HT-29 (cell line): ENCODE results near the gene GBX2. TPM values are rescaled to one million over a fixed set of nuclear protein-coding genes. Genes with fewer than 3 reads are reported as not detected.
"Not testable (repeated sequence)": the region's sequence is repeated elsewhere in the genome, so short reads cannot be mapped to it uniquely, and the experiment has no call there.

Experiments
- DNase-seq: peaks from one replicate; pipeline ENCODE4 v3.0.0-alpha.2; 2015; ENCODE audit warnings: low spot score
- total RNA-seq: library from RNA; depleted of rRNA; stranded (reverse); fragments of >200 nt; shearing (Covaris generic); gene quantifications from 2 replicates; pipeline ENCODE4 v1.2.3, GENCODE V29; 2014

Gene GBX2
- total RNA-seq, 1 experiment from 2014 or later, result not detected

GRCh38 chr2:236156095-236156859 is 11.9 kb downstream of the GBX2 start:
- DNase-seq, result no peak

- no peak for DNase-seq
Observed at GRCh38 chr2:236155406-236155805, 12.8 kb downstream of the GBX2 start.

GRCh38 chr2:236146436-236146835 is 21.8 kb downstream of the GBX2 start:
- DNase-seq, result no peak

DNA sequence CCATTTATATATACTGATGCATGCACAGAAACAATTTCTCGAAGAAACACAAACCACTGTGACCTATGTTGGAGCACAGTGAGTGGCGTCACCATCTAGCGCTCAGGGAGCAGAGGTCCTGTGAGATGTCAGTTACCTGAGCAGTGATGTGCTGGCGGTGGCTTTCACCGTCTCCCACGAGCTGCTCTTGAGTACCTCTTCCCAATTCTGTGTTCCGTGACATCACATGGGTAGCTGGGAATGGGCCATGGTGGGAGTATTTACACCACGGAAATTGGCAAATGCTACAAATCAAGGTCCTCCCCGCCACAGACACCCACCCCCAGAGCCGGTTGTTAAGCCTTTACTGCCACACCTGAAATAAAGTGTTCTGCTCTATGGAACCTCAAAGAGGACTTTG is 24.4 kb downstream of the GBX2 start:
- no peak for DNase-seq

GRCh38 chr2:236141616-236142015 is 26.6 kb downstream of the GBX2 start:
- DNase-seq, result not testable (repeated sequence)

GRCh38 chr2:236137066-236137465 is 31.1 kb downstream of the GBX2 start:
- no peak for DNase-seq

- DNase-seq, result no peak
Observed at GRCh38 chr2:236136538-236136937, 31.6 kb downstream of the GBX2 start.

- DNase-seq, result no peak
Observed at GRCh38 chr2:236133410-236134012, 34.7 kb downstream of the GBX2 start.

DNA sequence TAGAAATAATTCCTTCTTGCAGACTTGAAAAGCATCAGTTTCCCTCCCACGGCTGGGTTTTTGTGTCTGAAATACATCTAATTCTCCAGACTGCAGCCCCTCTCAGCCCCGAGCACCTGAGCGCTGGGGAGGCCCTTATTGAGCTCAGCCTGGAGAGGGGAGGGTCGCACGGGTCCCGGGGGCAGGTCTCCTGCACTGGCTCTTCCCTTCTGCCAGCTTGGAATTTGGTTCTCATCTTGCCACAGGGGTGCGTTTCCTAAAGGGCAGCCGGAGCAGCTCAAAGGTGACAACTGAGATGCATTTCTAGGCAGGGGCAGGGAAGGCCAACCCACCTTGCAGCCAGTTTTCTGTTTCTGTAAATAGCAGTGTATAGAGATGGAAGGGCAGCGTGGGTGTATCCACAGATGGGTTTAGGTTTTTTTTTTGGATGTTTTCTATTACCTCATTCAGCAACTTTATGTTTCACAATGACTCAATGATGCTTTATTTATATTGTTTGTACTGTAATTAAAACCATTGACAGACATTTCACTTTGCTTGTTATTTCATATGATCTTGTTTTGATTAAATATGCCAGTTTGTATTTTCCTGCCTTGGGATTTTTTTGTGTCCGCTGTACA is 37.0 kb downstream of the GBX2 start:
- DNase-seq, result no peak

DNA sequence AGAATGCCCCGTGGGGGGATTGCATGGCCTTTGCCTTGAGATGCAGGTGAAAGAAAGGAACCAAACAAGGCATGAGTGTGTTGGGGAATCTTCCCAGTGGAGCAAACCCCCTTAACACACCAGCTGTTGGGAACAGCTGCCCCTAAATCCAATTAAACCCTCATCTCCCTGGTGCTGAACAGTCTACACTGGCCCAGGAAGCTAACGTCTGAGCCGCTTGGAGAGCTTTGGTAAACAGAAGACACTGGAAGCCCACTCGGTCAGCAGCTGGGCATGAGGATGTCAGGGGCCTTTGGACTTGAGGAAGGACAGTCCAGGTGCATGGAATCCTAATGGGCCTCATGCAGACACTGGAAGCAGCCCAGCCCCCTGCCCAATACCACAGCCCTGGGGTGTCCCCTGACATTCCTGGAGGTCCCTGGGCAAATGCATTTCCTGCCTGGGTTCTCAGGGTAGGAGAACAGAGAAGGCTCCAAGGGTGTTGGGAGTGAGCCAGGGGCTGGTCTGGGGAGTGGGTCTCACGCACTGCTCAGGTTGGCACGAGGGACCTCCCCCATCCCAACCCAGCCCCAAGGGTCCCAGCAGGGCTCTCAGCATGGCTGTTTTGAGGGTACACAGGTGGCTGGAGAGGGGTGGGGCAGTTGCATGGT is 37.7 kb downstream of the GBX2 start:
- DNase-seq, result no peak

DNA sequence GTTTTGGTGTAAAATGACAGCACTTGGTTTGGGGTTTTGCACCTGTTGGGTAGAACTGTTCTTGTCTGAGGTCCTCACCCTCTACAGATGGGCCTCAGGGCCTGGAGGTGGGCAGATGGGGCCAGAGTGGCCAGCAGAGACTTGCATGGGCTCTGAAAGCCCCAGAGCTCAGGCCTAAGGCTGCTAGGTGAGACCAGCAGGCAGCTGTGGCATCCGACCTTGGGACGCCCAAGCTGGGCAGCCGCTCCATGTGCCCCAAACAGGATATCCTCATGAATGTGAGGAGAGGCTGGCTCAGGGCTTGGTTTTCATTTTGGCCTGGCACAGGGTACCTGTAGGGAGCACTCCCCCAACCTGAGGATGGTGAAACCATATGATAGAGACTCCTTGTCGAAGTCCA is 38.3 kb downstream of the GBX2 start:
- no peak for DNase-seq

DNA sequence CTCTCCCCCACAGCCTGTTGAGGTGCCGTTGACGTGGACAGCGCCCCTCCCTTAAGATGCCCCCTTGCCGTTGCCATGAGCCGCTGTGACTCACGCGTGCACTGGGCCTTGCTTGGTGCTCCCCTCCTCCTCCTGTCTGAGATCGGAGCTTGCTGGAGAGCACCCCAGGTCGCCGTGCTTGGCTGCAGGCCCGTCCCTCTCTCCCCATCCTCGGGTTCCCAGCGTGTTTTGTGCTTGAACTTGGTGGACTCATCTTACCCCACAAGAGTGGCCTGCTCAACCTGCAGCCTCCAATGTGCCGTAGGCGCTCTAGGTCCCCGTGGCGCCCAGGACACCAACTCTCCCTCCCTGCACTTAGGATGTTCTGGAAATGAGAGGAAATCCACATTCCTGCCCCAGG is 39.9 kb downstream of the GBX2 start:
- DNase-seq, result no peak

- no peak for DNase-seq
Observed at GRCh38 chr2:236127010-236127409, 41.2 kb downstream of the GBX2 start.

DNA sequence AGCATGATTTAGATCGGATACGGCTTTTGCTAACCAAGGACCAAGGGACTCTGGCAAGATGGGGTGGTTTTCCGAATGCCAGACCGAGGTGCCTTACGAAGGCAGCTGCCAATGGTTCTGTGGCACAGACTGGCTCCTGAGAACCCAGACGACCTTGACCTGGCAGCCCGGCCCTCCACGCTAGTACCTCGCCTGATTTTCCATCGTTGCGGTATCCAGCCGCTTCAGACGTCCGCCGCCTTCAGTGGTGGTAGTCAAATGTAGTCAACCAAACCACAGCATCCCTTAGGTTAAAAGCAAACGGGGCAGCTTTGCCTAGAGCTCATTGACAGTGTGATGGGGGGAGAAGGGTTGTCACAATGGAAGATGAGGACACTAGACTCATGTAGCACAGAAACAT is 42.6 kb downstream of the GBX2 start:
- DNase-seq, result no peak

GRCh38 chr2:236124182-236124893 is 43.8 kb downstream of the GBX2 start:
- no peak for DNase-seq

DNA sequence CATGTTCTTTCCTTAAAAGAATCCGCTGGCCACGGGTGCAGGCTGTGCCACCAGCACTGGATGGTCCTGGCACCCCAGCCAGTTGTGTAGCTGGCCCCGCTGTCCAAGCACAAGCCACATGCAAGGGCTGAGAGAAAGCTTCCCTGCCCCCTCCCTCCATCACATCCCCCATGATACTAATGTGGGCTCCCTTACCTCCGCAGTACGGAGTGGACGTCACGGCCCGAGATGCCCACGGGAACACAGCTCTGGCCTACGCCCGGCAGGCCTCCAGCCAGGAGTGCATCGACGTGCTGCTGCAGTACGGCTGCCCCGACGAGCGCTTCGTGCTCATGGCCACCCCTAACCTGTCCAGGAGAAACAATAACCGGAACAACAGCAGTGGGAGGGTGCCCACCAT is 44.5 kb downstream of the GBX2 start:
- DNase-seq, result no peak

DNA sequence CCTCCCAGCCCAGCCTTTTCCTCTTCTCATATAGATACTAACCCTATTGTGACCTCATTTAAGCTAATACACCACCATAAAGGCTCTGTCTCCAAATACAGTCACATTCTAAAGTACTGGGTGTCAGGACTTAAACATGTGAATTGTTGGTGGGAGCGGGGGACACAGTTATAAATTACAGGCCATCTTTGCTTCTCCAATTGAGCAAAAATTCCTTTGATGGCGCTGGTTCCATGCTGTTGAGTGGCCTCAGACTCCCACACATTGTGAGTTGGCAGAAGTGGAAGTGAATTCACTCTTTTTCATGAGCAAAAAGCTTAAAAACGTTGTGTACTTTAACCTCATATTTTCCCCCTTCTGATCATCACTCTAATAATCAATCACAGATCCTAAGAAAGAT is 46.0 kb downstream of the GBX2 start:
- no peak for DNase-seq

- no peak for DNase-seq
Observed at GRCh38 chr2:236121546-236121945, 46.6 kb downstream of the GBX2 start.

GRCh38 chr2:236120829-236121228 is 47.4 kb downstream of the GBX2 start:
- DNase-seq, result no peak

- DNase-seq, result no peak
Observed at GRCh38 chr2:236120141-236120601, 48.0 kb downstream of the GBX2 start.

DNA sequence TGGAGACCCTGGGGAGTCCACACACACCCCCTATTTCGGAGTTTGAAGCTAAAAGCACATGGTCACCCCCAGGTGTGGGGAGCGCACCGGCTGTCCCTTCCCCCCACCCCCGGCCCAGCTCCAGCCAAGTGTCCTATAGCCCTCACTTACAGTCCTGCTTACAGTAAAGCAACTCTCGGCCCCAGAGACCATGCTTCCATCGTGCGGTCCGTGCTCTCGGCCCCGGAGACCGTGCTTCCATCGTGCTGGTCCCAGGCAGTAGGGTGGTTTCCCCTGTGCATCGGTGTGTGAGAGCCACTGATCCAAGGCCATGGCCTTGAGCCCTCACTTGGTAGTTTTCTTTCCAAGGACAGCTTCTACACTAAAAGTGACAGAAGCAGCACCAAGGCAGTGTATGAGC is 48.7 kb downstream of the GBX2 start:
- DNase-seq, result no peak

DNA sequence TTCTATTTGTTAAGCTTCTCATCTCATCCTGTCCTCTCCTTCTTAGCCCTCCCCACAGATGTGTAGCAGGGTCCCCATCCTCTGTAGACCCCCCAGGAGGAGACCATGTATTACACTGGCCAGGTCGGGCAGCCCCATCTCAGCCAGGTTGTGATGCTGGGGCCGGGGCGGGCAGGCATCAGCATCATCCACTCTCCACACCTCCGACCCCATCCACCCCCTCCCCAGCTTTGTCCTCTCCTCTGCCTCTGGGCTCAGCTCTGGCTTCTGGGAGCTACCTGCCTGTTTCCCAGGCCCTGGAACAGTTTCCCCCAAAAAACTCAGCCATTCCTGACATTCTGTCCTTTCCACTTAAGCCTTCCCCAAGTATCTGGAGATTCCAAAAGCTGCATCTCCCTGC is 49.2 kb downstream of the GBX2 start:
- DNase-seq, result no peak
